MCF 10A (cell line): Measurements from ENCODE around the gene ABCC4. TPM values are rescaled to one million over a fixed set of nuclear protein-coding genes. Genes with fewer than 3 reads are reported as not detected.

Experiments
- BruUV-seq: library from RNA; stranded (reverse); fragments of 400-500 nt; replicated peaks from 2 replicates; lab custom pipeline; 2021; lab: Mats Ljungman, UMichigan
- CTCF ChIA-PET: fragments of 300-600 bp; sonication (Branson Sonifier 250); formaldehyde crosslinking; extraction: SDS; loops from one replicate; lab custom pipeline; 2021; ENCODE audit warnings: antibody characterized with exemption, inconsistent platforms; lab: Yijun Ruan, JAX
- POLR2A ChIA-PET: fragments of 300-600, 350-650 bp; sonication (Branson Sonifier 250); formaldehyde crosslinking; extraction: SDS; loops from one replicate; lab custom pipeline; 2020; ENCODE audit warnings: antibody characterized with exemption, inconsistent platforms; lab: Yijun Ruan, JAX
- DNase-seq: peaks from one replicate; pipeline ENCODE4 v3.0.0-alpha.2; 2018; ENCODE audit not compliant: unreplicated experiment
- H3K27ac Mint-ChIP-seq: one replicate; pipeline ENCODE4 v1.8.0; 2022; ENCODE audit warnings: mild to moderate bottlenecking, low read depth, mixed read lengths; ENCODE audit not compliant: unreplicated experiment
- H3K27me3 Mint-ChIP-seq: one replicate; pipeline ENCODE4 v1.8.0; 2022; ENCODE audit warnings: mixed read lengths; ENCODE audit not compliant: insufficient read depth, unreplicated experiment
- H3K36me3 Mint-ChIP-seq: one replicate; pipeline ENCODE4 v1.8.0; 2022; ENCODE audit warnings: mild to moderate bottlenecking, moderate library complexity, mixed read lengths; ENCODE audit not compliant: insufficient read depth, unreplicated experiment
- H3K4me1 Mint-ChIP-seq: one replicate; pipeline ENCODE4 v1.8.0; 2022; ENCODE audit warnings: mixed read lengths; ENCODE audit not compliant: insufficient read depth, unreplicated experiment
- H3K4me3 Mint-ChIP-seq: one replicate; pipeline ENCODE4 v1.8.0; 2022; ENCODE audit warnings: mild to moderate bottlenecking, moderate library complexity, mixed read lengths; ENCODE audit not compliant: unreplicated experiment
- H3K9me3 Mint-ChIP-seq: one replicate; pipeline ENCODE4 v1.8.0; 2022; ENCODE audit warnings: mixed read lengths; ENCODE audit not compliant: unreplicated experiment
- CTCF ChIP-seq: fragments of 200-600 bp; IDR thresholded peaks from one replicate; pipeline ENCODE4 v1.8.0; 2022; ENCODE audit warnings: antibody characterized with exemption, mild to moderate bottlenecking; ENCODE audit not compliant: unreplicated experiment
- intact Hi-C: fragments of 100-400 bp; cut with micrococcal nuclease; formaldehyde crosslinking; loops from 2 replicates; pipeline ENCODE4 v1.14.1; 2022
- total RNA-seq: library from RNA; stranded (reverse); gene quantifications from 2 replicates; pipeline ENCODE4 v1.2.3, GENCODE V29; 2022

Gene ABCC4
- total RNA-seq, 1 experiment from 2014 or later, result 13.9 TPM

GRCh38 chr13:95233026-95233635 is 68.1 kb downstream of the ABCC4 start:
- Mint-ChIP-seq H3K27me3 (no peaks in the 10 kb centered on the region), H3K27ac (no peak overlapping the region), H3K4me1 (no peaks in the 10 kb centered on the region), H3K9me3 (no peaks in the 10 kb centered on the region), H3K36me3 (peaks cover 11% of the 10 kb centered on the region), H3K4me3 (no peak overlapping the region)
- CTCF ChIA-PET, result no interaction called here
- BruUV-seq, result no TSS peak
- intact Hi-C loops, result no loop called here
- POLR2A ChIA-PET, result no interaction called here
- TF ChIP-seq CTCF, result no peak
- no peak for DNase-seq

GRCh38 chr13:95231393-95231792 is 69.9 kb downstream of the ABCC4 start:
- ChIA-PET POLR2A (no interaction called here), CTCF (interaction anchor here (1.2 kb wide), 2 partner anchors 8 to 65 kb away, joined by 3 read pairs; no protein-coding TSS in a partner anchor)
- no peak for TF ChIP-seq CTCF
- BruUV-seq, result no TSS peak
- Mint-ChIP-seq H3K4me1 (no peaks in the 10 kb centered on the region), H3K27ac (no peak overlapping the region), H3K4me3 (no peak overlapping the region), H3K9me3 (no peaks in the 10 kb centered on the region), H3K27me3 (no peaks in the 10 kb centered on the region), H3K36me3 (peaks cover 7% of the 10 kb centered on the region)
- intact Hi-C loops, result no loop called here
- DNase-seq, result no peak

GRCh38 chr13:95229855-95230254 is 71.4 kb downstream of the ABCC4 start:
- H3K36me3 Mint-ChIP-seq, result peaks cover 7% of the 10 kb centered on the region

GRCh38 chr13:95228130-95228529 is 73.1 kb downstream of the ABCC4 start:
- Mint-ChIP-seq H3K9me3 (no peaks in the 10 kb centered on the region), H3K27me3 (no peaks in the 10 kb centered on the region), H3K4me1 (no peaks in the 10 kb centered on the region), H3K4me3 (no peak overlapping the region), H3K27ac (no peak overlapping the region), H3K36me3 (peaks cover 7% of the 10 kb centered on the region)
- BruUV-seq, result no TSS peak
- CTCF ChIA-PET, result interaction anchor here (2.2 kb wide), 1 partner anchor 39 kb away, joined by 7 read pairs; no protein-coding TSS in a partner anchor
- DNase-seq, result no peak
- no peak for TF ChIP-seq CTCF
- intact Hi-C loops, result no loop called here
- POLR2A ChIA-PET, result no interaction called here

More at GRCh38 chr13:95229855-95230254, 71.4 kb downstream of the ABCC4 start:
- BruUV-seq, result no TSS peak
- Mint-ChIP-seq H3K9me3 (no peaks in the 10 kb centered on the region), H3K27me3 (no peaks in the 10 kb centered on the region), H3K27ac (no peak overlapping the region), H3K4me1 (no peaks in the 10 kb centered on the region), H3K4me3 (no peak overlapping the region)
- DNase-seq, result no peak
- POLR2A ChIA-PET, result interaction anchor here (0.9 kb wide), 1 partner anchor 14 kb away, joined by 3 read pairs; no protein-coding TSS in a partner anchor
- TF ChIP-seq CTCF, result no peak
- intact Hi-C loops, result no loop called here
- CTCF ChIA-PET, result interaction anchor here (0.6 to 1.1 kb wide), 5 partner anchors 13 to 551 kb away, joined by 3 to 7 read pairs (median 3); no protein-coding TSS in a partner anchor
